HG03520 (cell line): Measurements from ENCODE around the gene NDRG2.
"Not testable (repeated sequence)": the region's sequence is repeated elsewhere in the genome, so short reads cannot be mapped to it uniquely, and the experiment has no call there.

Experiments
- ATAC-seq: cut with Tn5 transposase; IDR thresholded peaks from one replicate; pipeline ENCODE4 v1.9.1; 2021; ENCODE audit warnings: mild to moderate bottlenecking, moderate library complexity; ENCODE audit not compliant: unreplicated experiment

Gene NDRG2

DNA sequence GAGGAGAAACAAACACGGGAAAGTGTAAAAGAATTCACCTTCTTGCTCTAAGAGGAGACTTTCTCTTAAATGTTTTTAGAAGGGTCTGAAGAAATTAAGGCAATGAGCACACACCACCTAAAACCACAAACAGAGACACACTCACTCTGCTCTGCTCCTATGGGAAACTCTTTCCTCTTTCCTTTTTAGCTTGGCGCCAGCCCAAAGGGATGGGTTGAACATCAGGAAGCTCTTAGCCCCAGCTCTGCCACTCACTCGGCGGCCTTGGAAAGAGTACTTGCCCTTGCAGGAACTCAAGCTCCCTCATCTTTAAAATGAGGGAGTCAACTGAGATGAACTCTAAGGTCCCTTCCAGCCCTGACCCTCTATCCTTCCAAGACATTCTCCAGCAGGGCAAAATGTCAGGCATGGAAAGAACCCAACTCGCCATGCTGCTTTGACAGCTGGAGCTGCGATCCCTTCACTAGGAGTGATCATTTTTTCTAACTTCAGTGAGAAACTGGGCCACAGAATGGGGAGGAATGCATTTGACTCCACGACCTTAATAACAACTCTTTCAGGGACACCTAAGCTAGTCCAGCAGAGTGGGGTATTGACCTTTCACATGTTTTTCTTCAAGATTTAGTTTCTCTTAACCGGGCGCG is 31.8 kb upstream of the NDRG2 start:
- no peak for ATAC-seq

- no peak for ATAC-seq
Observed at GRCh38 chr14:21055432-21056117, 30.7 kb upstream of the NDRG2 start.

DNA sequence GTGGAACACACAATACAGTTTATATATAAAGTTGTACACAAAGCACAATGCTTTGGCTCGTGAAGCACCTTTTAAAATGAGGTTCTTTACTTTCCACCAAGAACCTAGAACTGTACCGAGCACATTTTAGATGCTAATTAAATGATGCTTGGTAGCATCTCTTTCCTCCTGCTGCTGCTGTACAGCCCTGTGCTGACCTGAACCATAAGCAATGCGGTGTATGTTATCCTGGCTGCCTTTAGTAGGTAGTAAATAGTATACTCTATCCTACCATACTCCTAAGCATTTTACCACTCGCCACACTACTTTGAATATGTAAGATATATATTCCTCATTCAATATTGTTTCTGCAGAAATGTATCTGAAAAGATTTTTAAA is 29.9 kb upstream of the NDRG2 start:
- ATAC-seq: no peak

DNA sequence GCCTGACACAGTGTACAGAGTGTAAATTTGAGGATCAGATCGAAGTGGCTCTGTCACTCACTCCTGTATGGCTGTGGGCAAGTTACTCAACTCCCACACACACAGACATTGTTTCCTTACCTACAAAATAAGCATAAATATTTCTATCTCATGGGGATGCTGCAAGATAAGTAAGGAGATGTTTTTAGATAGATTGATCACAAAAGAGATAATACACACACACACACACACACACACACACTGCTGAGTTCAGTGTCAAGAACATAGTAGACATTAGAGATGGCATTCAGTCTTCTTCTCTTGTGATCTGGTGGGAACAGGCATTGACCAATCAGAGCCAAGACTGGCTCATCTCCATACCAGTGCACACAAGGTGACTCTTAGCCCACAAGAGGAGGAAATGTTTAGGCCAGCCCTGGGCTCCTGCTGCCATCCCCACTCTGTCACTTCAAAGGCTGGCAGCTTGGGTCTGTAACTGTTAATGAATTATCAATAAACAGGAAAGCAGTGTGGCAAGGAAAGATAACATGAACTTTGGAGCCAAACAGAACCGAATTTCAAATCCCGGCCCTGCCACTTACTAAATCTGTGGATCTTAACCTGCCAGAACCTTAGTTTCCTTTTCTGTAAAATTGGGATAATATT is 29.4 kb upstream of the NDRG2 start:
- ATAC-seq: no peak

- ATAC-seq: no peak
Observed at GRCh38 chr14:21053184-21054122, 28.6 kb upstream of the NDRG2 start.

GRCh38 chr14:21050597-21050996 is 25.7 kb upstream of the NDRG2 start:
- no peak for ATAC-seq

DNA sequence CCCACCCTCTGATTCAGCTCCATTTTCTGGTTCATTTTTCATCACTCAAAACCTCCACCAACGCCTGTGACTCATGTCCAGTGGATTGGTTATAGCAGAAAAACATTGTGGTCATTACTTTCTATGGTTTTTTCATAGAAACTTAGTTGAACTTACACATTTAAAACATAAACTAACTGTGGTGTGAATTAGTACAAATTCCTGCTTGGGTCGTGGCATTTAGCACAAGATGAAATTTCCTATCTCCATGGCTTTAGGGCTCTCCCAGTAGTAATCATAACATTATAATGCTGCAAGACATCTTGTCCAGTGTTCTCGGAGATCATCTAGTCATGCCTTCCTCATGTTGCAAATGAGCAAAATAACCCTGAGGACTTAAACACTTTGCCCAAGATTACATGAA is 24.4 kb upstream of the NDRG2 start:
- ATAC-seq: no peak

GRCh38 chr14:21048638-21049037 is 23.8 kb upstream of the NDRG2 start:
- ATAC-seq: no peak

GRCh38 chr14:21047378-21047781 is 22.5 kb upstream of the NDRG2 start:
- ATAC-seq: no peak

- no peak for ATAC-seq
Observed at GRCh38 chr14:21043974-21044618, 19.2 kb upstream of the NDRG2 start.

DNA sequence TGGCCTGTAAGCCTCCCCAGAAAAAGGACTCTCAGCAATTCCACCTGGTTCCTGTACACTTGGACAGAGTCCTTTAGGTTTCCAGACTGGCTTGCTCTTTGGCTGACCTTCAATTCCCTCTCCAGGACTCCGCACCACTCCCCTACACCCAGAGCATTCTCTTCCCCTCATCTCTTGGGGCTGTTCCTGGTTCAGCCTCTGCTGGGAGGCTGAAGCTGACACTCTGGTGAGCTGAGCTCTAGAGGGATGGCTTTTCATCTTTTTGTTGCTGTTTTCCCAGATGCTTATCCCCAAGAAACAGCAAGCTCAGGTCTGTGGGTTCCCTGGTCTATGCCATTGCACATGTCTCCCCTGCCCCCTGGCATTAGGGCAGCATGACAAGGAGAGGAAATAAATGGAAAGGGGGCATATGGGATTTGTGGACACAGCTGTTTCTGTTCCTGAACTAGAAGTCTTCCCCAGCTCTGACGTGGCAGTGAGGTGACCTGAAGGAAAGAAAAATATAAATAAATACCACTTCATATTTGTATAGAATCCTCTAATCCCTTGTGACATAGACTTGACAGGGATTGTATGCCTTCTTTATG is 18.6 kb upstream of the NDRG2 start:
- no peak for ATAC-seq

GRCh38 chr14:21042918-21043317 is 18.1 kb upstream of the NDRG2 start:
- ATAC-seq: no peak

DNA sequence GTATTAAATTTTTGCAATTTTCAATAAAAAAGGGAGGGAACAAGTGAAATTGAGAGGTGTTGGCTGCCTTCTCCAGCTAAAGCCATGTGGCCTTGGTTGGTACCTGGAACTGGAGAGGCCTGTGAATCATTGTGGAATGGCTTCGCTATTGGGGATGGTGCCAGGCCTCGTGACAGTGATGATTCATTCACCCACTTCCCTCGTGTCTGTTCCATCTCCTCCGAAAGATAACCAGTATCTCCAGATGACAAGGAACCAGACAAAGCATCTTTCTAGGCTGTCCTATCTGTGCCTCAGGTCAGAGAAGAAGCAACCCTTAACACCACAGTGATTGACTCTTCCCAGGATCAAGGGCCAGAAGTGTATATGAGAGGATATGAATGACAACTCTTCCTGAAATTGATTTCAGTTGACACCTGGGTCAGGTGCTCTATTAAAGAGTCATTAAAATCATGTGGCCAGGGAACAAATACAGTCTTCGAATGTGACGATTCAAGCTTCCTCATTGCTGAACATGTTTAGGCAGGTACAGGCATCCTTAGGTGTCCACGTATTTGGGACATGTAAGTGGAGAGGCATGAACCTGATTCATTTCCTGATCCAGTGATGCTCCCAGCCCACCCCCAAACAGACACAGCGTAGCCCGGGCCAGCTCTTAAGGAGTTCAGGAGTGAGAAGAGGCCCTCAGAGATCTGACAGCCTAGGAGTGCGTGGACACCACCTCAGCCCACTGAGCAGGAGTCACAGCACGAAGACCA is 17.0 kb upstream of the NDRG2 start, which contains the start of gene RNASE7:
RNASE7 (plus strand) TSS at position 687 of the 758 bp plus-strand sequence. CDS start 631 bp downstream, outside the sequence.
- ATAC-seq: no peak

GRCh38 chr14:21040941-21041340 is 16.1 kb upstream of the NDRG2 start:
- ATAC-seq: not testable (repeated sequence)

- ATAC-seq: no peak
Observed at GRCh38 chr14:21040370-21040925, 15.6 kb upstream of the NDRG2 start.

DNA sequence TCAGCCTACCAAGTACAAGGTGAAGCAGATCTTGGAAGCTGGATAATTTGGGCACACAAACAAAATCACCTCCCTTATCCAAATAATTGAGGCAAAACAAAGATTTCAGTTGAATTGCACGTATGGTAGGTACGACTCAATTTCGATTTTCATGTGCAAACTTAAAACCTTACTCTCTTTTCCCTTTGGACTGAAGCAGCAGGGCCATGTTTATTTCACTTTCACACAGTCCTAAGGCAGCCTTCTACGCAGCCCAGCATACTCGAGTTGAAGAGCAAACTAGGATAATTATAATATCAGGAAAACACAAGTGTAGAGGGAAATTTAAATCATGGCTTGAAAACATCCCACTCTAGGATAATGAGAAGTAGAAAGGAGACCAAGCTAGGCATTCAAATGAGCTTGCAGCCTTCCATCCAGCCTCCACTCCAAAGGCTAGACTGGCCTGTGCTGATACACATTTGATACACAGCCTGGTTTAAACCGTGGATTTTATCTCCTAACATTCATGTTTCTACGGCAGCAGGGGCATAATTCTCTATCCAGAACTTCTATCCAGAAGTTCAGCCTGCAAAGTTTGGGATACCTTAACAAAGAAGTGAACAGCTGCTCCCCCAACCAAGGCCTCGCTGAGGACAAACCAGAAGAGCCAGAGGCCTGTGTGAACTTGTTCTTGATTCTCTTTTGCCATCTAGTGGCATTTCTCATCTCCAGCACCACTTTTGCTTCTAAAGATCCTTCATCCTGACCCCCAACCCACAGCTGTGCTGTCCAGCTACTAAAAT is 14.9 kb upstream of the NDRG2 start:
- ATAC-seq: no peak

DNA sequence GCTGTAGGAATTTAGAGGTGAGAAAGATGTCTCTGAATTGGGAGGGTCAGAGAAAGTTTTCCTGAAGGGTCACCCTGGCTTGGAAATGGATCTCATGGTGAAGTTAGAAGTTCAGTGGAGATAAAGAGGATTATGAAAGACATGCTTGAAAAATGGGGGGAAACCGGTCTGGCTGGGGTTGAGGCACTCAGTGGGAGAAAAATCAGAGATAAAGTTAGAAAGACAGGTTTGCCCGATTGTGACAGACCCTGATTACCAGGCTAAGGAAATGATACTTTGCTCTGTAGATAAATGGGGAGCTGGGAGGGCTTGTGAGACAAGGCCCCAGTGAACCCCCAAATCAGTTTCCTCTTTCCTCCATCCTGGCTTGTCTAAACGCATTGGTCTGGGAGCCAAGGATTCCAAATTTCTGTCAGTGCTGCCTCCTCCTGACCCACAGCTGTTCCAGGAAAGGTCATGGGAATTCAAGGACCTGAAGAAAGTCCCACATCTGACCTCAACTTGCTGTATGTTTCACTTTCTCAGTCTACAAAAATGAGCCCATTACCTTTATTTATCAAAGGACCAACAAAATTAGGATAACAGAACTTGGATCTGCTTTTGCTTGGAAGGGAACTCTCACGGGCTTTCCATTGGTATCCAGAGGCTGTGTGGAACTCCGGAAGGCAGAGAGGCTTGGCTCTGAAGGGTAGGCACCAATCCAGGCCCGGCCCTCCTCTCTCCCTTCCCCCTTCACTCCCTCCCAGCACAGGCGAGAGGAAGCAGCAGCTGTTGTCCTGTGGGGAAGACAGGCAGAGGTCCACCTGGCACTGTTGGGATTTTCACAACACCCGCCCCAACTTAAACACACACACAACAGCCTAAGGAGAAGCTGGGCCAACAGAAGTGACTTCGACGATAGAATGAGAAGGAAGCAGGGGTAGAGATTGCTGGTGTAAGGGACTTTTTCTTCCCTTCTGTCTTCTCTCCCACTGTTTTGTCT is 13.9 kb upstream of the NDRG2 start:
- no peak for ATAC-seq
